Panc1 (cell line): ENCODE results near the gene HAUS1. TPM values are rescaled to one million over a fixed set of nuclear protein-coding genes. Genes with fewer than 3 reads are reported as not detected.

Experiments used
- ATAC-seq: fragments of 200-7000 bp; cut with Tn5 transposase; 2 replicates; pipeline ENCODE4 v1.9.1; 2020; ENCODE audit warnings: mild to moderate bottlenecking, moderate library complexity
- BruUV-seq: library from RNA; stranded (reverse); fragments of 400-500 nt; replicated peaks from 2 replicates; lab custom pipeline; 2021; lab: Mats Ljungman, UMichigan
- CTCF ChIA-PET: fragments of 300-600 bp; sonication (Branson Sonifier 250); formaldehyde crosslinking; loops from one replicate; lab custom pipeline; 2022; ENCODE audit warnings: antibody characterized with exemption; lab: Charles Lee
- POLR2A ChIA-PET: fragments of 300-600 bp; sonication (Branson Sonifier 250); formaldehyde crosslinking; loops from one replicate; lab custom pipeline; 2022; ENCODE audit warnings: antibody characterized with exemption; lab: Charles Lee
- DNase-seq: peaks from one replicate; pipeline ENCODE4 v3.0.0-alpha.2; 2010; ENCODE audit warnings: low read depth, low spot score
- H3K27ac ChIP-seq: 2 replicates; pipeline ENCODE4 v1.5.1; 2011; ENCODE audit warnings: mild to moderate bottlenecking, low read length, inconsistent platforms
- H3K27me3 ChIP-seq: fragments of 200-500 bp; sonication (Bioruptor generic); 2 replicates; pipeline ENCODE4 v1.6.0; 2014; ENCODE audit warnings: low read length, inconsistent platforms; ENCODE audit not compliant: control insufficient read depth, insufficient read depth
- H3K36me3 ChIP-seq: fragments of 200-500 bp; sonication (Bioruptor generic); 2 replicates; pipeline ENCODE4 v1.5.1; 2014; ENCODE audit warnings: inconsistent platforms, mild to moderate bottlenecking, low read length, moderate library complexity; ENCODE audit not compliant: control insufficient read depth, insufficient read depth
- H3K4me1 ChIP-seq: 2 replicates; pipeline ENCODE4 v1.5.1; 2011; ENCODE audit warnings: inconsistent platforms, mild to moderate bottlenecking, low read length, moderate library complexity; ENCODE audit not compliant: control insufficient read depth, insufficient read depth
- H3K4me3 ChIP-seq, 2 experiments: 2 replicates each; pipeline ENCODE4 v1.5.1; 2011 to 2012; ENCODE audit warnings: low read depth in 2 of 2, low read length in 2 of 2, mild to moderate bottlenecking in 2 of 2, inconsistent platforms in 1 of 2, moderate library complexity in 1 of 2
- H3K9me3 ChIP-seq: fragments of 200-500 bp; sonication (Bioruptor generic); 2 replicates; pipeline ENCODE4 v1.5.1; 2014; ENCODE audit warnings: low read depth, mild to moderate bottlenecking, inconsistent platforms, low read length, moderate library complexity; ENCODE audit not compliant: control insufficient read depth, insufficient read depth
- POLR2AphosphoS5 ChIP-seq: IDR thresholded peaks from 2 replicates; pipeline ENCODE4 v1.6.1; 2012; ENCODE audit warnings: mild to moderate bottlenecking, low read depth, low read length, moderate library complexity
- REST ChIP-seq, 2 experiments: IDR thresholded peaks; 2 replicates each; pipeline ENCODE4 v1.6.1; 2011 to 2012; ENCODE audit warnings: low read depth in 2 of 2, control low read depth in 1 of 2, low read length in 1 of 2, mild to moderate bottlenecking in 1 of 2, moderate library complexity in 1 of 2; ENCODE audit not compliant: insufficient read depth in 1 of 2
- SIN3A ChIP-seq: IDR thresholded peaks from 2 replicates; pipeline ENCODE4 v1.6.1; 2012; ENCODE audit warnings: low read depth, mild to moderate bottlenecking, low read length, moderate library complexity, borderline replicate concordance; ENCODE audit not compliant: insufficient read depth
- TCF7L2 ChIP-seq: IDR thresholded peaks from 2 replicates; pipeline ENCODE4 v1.6.1; 2011; ENCODE audit warnings: mild to moderate bottlenecking, low read depth, low read length, inconsistent platforms
- in situ Hi-C: cut with HindIII; loops from 2 replicates; pipeline ENCODE4 v1.10.0; 2016; ENCODE audit warnings: low sequenced_read_pairs, low pct_unique_long_range_greater_than_20kb
- intact Hi-C: fragments of 100-400 bp; cut with micrococcal nuclease; formaldehyde crosslinking; loops from one replicate; pipeline ENCODE4 v1.10.0; 2022; ENCODE audit not compliant: unreplicated experiment
- total RNA-seq: library from RNA; stranded (reverse); gene quantifications from one replicate; pipeline ENCODE4 v1.2.1, GENCODE V29; 2021; ENCODE audit not compliant: unreplicated experiment
- TF ChIP-seq, protein P1 (sequence below): fragments of 450-650 bp; IDR thresholded peaks from 2 replicates; pipeline ENCODE4 v1.5.1; 2017; ENCODE audit warnings: mild to moderate bottlenecking

HAUS1 gene
- total RNA-seq, 1 experiment from 2014 or later, result 28.4 TPM

DNA sequence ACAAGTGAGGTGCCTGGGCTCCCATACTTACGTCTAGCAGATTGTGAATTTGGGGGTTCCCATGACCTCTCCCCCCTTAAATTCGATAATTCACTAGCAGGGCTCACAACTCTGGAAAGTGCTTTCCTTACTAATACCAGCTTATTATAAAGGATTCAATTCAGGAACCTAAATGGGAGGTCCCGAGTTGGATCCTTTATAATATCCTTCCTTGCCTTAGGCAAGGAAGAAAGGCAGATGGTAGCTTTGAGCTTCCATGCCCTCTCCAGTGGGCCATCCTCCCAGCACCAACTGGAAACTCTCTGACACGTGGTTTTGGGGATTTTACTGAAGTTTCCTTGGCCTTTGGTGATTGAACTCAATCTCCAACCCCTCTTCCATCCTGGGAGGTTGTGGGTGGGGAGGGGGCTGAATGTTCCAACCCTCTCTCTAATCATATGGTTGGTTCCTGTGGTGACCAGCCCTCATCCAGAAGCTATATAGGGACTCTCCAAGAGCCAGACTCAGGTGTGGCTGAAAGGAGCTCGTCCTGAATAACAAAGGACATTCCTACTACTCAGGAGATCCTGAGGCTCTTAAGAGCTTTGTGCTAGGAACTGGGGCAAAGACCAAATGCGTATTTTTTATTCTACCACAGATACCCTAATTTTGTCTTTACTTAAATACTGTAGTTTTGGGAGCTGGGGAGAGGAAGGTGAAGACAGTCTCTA, 62.2 kb downstream of the HAUS1 start:
- ChIA-PET CTCF (no interaction called here), POLR2A (no interaction called here)
- TF ChIP-seq, protein P1, sequence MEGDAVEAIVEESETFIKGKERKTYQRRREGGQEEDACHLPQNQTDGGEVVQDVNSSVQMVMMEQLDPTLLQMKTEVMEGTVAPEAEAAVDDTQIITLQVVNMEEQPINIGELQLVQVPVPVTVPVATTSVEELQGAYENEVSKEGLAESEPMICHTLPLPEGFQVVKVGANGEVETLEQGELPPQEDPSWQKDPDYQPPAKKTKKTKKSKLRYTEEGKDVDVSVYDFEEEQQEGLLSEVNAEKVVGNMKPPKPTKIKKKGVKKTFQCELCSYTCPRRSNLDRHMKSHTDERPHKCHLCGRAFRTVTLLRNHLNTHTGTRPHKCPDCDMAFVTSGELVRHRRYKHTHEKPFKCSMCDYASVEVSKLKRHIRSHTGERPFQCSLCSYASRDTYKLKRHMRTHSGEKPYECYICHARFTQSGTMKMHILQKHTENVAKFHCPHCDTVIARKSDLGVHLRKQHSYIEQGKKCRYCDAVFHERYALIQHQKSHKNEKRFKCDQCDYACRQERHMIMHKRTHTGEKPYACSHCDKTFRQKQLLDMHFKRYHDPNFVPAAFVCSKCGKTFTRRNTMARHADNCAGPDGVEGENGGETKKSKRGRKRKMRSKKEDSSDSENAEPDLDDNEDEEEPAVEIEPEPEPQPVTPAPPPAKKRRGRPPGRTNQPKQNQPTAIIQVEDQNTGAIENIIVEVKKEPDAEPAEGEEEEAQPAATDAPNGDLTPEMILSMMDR, result no peak
- no peak for TF ChIP-seq SIN3A
- no peak for TF ChIP-seq POLR2AphosphoS5
- TF ChIP-seq REST (IDR thresholded peaks at IDR 0.05; ENCODE audit: insufficient read depth in 1 of 2, low read depth in 2 of 2, low read length in 1 of 2), result no peak
- no peak for TF ChIP-seq TCF7L2
- BruUV-seq, result no TSS peak
- Histone ChIP-seq H3K9me3 (no peaks in the 10 kb centered on the region), H3K27ac (no peak overlapping the region), H3K4me3 (no peak overlapping the region), H3K36me3 (no peaks in the 10 kb centered on the region), H3K27me3 (no peaks in the 10 kb centered on the region), H3K4me1 (no peaks in the 10 kb centered on the region)
- ATAC-seq (no peak), DNase-seq (no peak)
- intact Hi-C loops, result no loop called here
- in situ Hi-C loops, result no loop called here

DNA sequence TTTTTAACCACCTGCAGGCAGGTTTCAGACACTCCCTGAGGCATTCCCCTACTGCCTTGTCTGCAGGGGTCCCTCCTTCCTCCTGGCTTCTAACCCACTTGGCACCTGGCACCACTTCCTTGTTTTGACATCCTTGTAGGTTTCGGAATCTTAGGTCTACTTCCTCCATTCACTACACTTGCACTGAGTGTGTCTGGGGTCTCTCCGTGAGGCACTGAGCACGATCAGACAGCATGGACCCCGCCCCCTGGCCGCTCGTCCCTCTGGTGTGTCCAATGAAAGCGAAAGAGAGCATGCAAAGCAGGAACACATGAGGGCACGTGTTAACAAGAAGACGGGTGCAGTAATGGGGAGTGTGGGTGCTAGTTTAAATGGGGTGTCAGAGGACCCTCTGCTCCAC, 63.8 kb downstream of the HAUS1 start:
- no TSS peak for BruUV-seq

More for the DNA sequence above, 63.8 kb downstream of the HAUS1 start:
- no peak overlapping the region for H3K4me3 ChIP-seq
- DNase-seq, result no peak
- in situ Hi-C loops, result no loop called here
- no peaks in the 10 kb centered on the region for H3K27me3 ChIP-seq
- TF ChIP-seq TCF7L2 (no peak), SIN3A (no peak), POLR2AphosphoS5 (no peak), REST (IDR thresholded peaks at IDR 0.05; ENCODE audit: insufficient read depth in 1 of 2, low read depth in 2 of 2, low read length in 1 of 2) (no peak)
- TF ChIP-seq, protein P1, result no peak
- H3K4me1 ChIP-seq, result peaks cover 7% of the 10 kb centered on the region; the same call in 1 of the 2 replicates
- ChIA-PET POLR2A (no interaction called here), CTCF (no interaction called here)
- ATAC-seq, result no peak
- H3K27ac ChIP-seq, result no peak overlapping the region
- H3K36me3 ChIP-seq, result no peaks in the 10 kb centered on the region
- H3K9me3 ChIP-seq, result no peaks in the 10 kb centered on the region
- intact Hi-C loops, result no loop called here
